Kidney (tissue), 14 donors: ENCODE measurements around the gene HRH1. TPM values are rescaled to one million over a fixed set of nuclear protein-coding genes. Genes with fewer than 3 reads are reported as not detected.

Source experiments
- DNase-seq, 5 donors: peaks; one replicate each; pipeline ENCODE4 v3.0.0-alpha.2; 2013 to 2020
- FAIRE-seq: peaks from 2 replicates; lab custom pipeline; 2012; peaks lifted over from hg19 to GRCh38; lab: Jason Lieb, UNC
- H3K27ac ChIP-seq, 2 donors: one replicate each; pipeline ENCODE4 v1.7.0; 2013; ENCODE audit warnings: low read depth in 2 of 2, low read length in 2 of 2, inconsistent platforms in 1 of 2
- H3K27me3 ChIP-seq: one replicate; pipeline ENCODE4 v1.7.1; 2013; ENCODE audit warnings: low read length, inconsistent platforms; ENCODE audit not compliant: control insufficient read depth, insufficient read depth
- H3K36me3 ChIP-seq, 3 donors: one replicate each; pipeline versions ENCODE4 v1.7.0 to v1.7.1; 2013; ENCODE audit warnings: low read length in 3 of 3, control low read depth in 1 of 3, inconsistent platforms in 1 of 3; ENCODE audit not compliant: insufficient read depth in 3 of 3, control insufficient read depth in 2 of 3
- H3K4me1 ChIP-seq, 3 donors: one replicate each; pipeline versions ENCODE4 v1.7.0 to v1.7.1; 2013; ENCODE audit warnings: low read length in 3 of 3, inconsistent platforms in 1 of 3, low read depth in 1 of 3; ENCODE audit not compliant: control insufficient read depth in 2 of 3, insufficient read depth in 2 of 3
- H3K4me3 ChIP-seq, 3 donors: one replicate each; pipeline versions ENCODE4 v1.7.0 to v1.8.1; 2013; ENCODE audit warnings: low read length in 3 of 3, control low read depth in 1 of 3, inconsistent platforms in 1 of 3
- H3K9ac ChIP-seq, 3 donors: one replicate each; pipeline versions ENCODE4 v1.7.0 to v1.7.1; 2013; ENCODE audit warnings: low read length in 3 of 3, control low read depth in 1 of 3, inconsistent platforms in 1 of 3
- H3K9me3 ChIP-seq, 3 donors: one replicate each; pipeline versions ENCODE4 v1.7.0 to v1.7.1; 2013; ENCODE audit warnings: low read length in 3 of 3, control low read depth in 1 of 3, inconsistent platforms in 1 of 3; ENCODE audit not compliant: control insufficient read depth in 2 of 3, insufficient read depth in 1 of 3
- CTCF ChIP-seq: IDR thresholded peaks from 3 replicates; pipeline ENCODE4 v1.5.1; 2012; ENCODE audit warnings: mild to moderate bottlenecking, moderate library complexity, borderline replicate concordance; ENCODE audit not compliant: insufficient read depth; ENCODE audit errors: extremely low read depth
- intact Hi-C: fragments of 100-400 bp; cut with DNase I; formaldehyde crosslinking; loops from one replicate; pipeline ENCODE4 v1.11.1; 2022
- polyA plus RNA-seq: library from polyadenylated mRNA; stranded (reverse); fragments of 350-450 nt; fragmentation: Illumina TruSeq; extraction: RNeasy Lipid Tissue Mini Kit (QIAGEN cat#74804); gene quantifications from one replicate; pipeline ENCODE4 v1.2.3, GENCODE V29; 2014; ENCODE audit warnings: low read depth, low replicate concordance; ENCODE audit not compliant: insufficient read depth
- total RNA-seq: library from RNA; stranded (reverse); fragmentation: NEBNext Ultra II Directional; extraction: Animal tissue kit (Norgen Biotek cat#: 25700); gene quantifications from one replicate; pipeline ENCODE4 v1.2.1, GENCODE V29; 2021
- donor health status: control.
- donor health status: control.
- donor health status: control.
- donor health status: control.
- donor health status: control.
- donor health status: DM: yes; HTN: yes; CAD: no.
- donor health status: Normal renal cell carcinoma (clear cell type).

Gene HRH1
- total and polyA plus RNA-seq, 2 donors from 2014 or later, result 1.9 to 32.3 TPM

- H3K4me1 ChIP-seq, result peaks cover 3 to 17% (median 4%) of the 10 kb centered on the region in 3 donors
Observed at GRCh38 chr3:11285471-11285870, 131.2 kb downstream of the HRH1 start.

GRCh38 chr3:11287404-11287803 is 133.1 kb downstream of the HRH1 start:
- DNase-seq (no peak), FAIRE-seq (no peak)
- H3K27me3 ChIP-seq, result no peaks in the 10 kb centered on the region
- H3K27ac ChIP-seq, result peak overlapping the region in 1 of 2 donors; percentile 66
- no peaks in the 10 kb centered on the region for H3K9me3 ChIP-seq
- peaks cover 0 to 1% (median 0%) of the 10 kb centered on the region in 3 donors for H3K36me3 ChIP-seq
- no peak for TF ChIP-seq CTCF
- peaks cover 0 to 17% (median 3%) of the 10 kb centered on the region in 3 donors for H3K4me1 ChIP-seq
- no peak overlapping the region for H3K9ac ChIP-seq
- intact Hi-C loops, result no loop called here
- H3K4me3 ChIP-seq, result no peak overlapping the region

More at GRCh38 chr3:11285471-11285870, 131.2 kb downstream of the HRH1 start:
- Histone ChIP-seq H3K9ac (no peak overlapping the region), H3K27ac (no peak overlapping the region), H3K27me3 (no peaks in the 10 kb centered on the region), H3K9me3 (no peaks in the 10 kb centered on the region), H3K36me3 (peaks cover 0 to 7% (median 2%) of the 10 kb centered on the region in 3 donors), H3K4me3 (no peak overlapping the region)
- FAIRE-seq (no peak), DNase-seq (no peak)
- intact Hi-C loops, result no loop called here
- TF ChIP-seq CTCF, result no peak

GRCh38 chr3:11288021-11288491 is 133.8 kb downstream of the HRH1 start:
- H3K27me3 ChIP-seq, result no peaks in the 10 kb centered on the region
- no peak overlapping the region for H3K27ac ChIP-seq
- no peaks in the 10 kb centered on the region for H3K36me3 ChIP-seq
- H3K4me1 ChIP-seq, result peaks cover 0 to 17% (median 3%) of the 10 kb centered on the region in 3 donors
- FAIRE-seq, result no peak
- no peak overlapping the region for H3K4me3 ChIP-seq
- H3K9ac ChIP-seq, result no peak overlapping the region
- DNase-seq, result no peak
- H3K9me3 ChIP-seq, result no peaks in the 10 kb centered on the region
- TF ChIP-seq CTCF, result no peak
- intact Hi-C loops, result no loop called here
